ENCODE data around the gene P3H2. TPM values are rescaled to one million over a fixed set of nuclear protein-coding genes. Genes with fewer than 3 reads are reported as not detected.

The P3H2 gene
- total RNA-seq, 4 donors from 2014 or later = 0.85 to 6.8 (median 4.8) TPM

DNA sequence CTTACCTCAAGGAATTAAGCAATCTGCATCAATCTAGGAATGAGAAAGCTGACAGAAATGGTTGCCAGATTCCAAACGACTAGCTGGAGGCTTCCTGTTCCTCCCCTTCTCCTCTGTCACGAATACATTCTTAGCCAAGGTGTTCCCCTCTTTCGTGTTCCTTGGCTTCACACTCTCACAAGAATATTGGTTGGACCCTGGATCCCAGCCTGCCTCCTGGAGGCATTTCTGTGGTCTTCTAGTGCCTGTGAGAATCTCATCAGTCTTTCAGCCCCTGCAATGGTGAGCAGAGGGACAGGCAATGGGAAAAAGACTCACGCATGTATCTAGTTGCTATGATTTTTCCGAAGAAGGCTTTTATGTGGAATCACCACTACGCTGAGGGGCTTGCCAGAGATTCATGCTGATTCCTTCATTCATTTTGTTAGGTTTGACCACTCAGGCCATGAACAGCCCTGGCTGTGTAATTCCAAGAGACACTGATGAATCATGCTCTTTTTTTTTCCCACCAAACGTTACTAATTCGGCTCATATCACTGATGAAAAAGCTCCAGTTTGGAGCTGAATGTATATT lies 1.6 kb upstream of the P3H2 start:
- TF ChIP-seq, protein P1, sequence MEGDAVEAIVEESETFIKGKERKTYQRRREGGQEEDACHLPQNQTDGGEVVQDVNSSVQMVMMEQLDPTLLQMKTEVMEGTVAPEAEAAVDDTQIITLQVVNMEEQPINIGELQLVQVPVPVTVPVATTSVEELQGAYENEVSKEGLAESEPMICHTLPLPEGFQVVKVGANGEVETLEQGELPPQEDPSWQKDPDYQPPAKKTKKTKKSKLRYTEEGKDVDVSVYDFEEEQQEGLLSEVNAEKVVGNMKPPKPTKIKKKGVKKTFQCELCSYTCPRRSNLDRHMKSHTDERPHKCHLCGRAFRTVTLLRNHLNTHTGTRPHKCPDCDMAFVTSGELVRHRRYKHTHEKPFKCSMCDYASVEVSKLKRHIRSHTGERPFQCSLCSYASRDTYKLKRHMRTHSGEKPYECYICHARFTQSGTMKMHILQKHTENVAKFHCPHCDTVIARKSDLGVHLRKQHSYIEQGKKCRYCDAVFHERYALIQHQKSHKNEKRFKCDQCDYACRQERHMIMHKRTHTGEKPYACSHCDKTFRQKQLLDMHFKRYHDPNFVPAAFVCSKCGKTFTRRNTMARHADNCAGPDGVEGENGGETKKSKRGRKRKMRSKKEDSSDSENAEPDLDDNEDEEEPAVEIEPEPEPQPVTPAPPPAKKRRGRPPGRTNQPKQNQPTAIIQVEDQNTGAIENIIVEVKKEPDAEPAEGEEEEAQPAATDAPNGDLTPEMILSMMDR (IDR thresholded peaks at IDR 0.05; ENCODE audit: low read depth) = no peak

DNA sequence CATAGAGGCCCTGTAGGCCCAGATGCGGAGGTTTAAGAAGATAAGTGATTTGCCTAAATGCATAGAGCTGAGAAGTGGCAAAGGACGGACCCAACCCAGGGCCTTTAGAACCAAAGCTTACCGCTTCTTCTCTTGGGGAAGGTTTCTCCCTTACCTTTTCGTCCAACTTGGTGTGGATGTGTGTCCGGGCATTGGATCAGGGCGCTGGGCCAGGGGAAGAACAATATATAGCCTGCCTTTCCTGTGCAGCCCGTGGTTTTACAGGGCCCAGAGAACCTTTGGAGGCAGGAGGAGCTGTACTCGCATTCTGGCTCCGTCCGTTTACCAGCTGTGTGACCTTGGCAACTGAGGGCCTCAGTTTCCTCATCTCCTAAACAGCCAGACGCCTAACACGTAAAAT lies 686 bp upstream of the P3H2 start:
- TF ChIP-seq, protein P1 (IDR thresholded peaks at IDR 0.05; ENCODE audit: low read depth) = no peak

DNA sequence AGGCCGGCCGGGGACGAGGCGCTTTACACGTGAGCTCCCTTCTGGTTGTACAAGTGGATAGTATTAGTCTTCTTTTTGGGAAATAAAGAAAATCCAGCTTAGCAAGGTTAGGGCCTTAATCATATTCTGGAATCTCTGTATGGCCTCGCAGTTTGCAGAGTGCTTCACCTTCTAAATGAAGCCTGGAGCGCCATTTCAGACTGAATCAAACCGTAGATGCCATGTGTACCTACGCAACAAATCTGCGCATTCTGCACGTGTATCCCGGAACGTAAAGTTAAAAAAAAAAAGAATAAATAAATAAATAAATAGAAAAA lies 322 bp upstream of the P3H2 start:
- TF ChIP-seq, protein P1 (IDR thresholded peaks at IDR 0.05; ENCODE audit: low read depth) = no peak

DNA sequence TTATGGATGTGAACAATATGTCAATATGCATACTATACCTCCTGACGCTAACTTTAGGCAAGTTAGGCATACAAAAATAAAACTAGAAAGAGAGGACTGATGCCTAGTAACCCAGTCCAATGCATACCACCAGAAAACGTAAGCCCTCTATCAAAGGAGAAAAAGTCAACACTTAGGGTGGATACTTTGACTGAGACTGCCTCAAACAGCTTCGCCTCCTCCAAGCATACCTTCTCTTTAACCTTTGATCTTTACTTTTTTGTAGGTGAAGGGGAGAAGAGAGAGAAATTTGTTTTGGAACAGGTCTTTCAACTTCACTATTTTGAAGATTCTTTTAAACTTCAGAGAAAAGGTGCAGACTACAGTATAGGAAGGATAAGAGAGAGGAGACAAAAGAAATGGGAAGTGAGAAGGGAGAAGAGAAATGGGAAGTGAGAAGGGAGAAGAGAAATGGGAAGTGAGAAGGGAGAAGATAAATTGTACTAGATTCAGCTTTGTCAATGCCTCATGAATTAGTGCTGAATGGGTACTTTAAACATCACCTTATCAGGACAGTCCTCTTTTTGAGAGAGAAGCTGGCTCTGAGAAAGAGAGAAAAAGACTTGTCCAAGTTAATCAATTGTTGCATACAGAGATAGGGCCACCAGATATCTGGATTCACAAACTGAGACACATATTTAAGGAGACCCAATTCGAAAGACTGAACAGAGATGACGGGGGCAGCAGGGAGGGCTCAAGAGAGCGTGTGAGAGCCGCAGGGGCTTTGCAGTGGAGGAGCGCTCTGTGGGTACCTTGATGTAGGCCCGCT lies 1.0 kb downstream of the P3H2 start:
- TF ChIP-seq, protein P1 (IDR thresholded peaks at IDR 0.05; ENCODE audit: low read depth) = no peak

DNA sequence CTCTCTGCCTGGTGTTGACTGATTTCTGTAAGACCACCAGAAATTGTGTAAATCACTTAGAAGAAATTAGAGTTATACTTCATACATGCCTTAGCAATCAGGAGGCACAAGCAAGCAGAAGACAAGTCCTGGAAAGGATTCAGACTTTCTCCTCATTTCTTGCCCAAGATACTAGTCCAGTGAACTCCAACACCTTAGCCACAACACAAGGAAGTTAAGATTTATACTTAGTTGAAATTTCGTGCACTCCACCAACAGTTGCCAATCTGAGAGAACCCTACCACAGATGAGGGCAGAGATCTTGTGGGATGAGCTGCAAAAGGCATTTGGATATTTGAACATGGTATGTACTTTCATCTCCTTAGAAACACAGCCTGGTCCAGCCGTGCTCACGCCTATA lies 2.3 kb downstream of the P3H2 start:
- TF ChIP-seq, protein P1 (IDR thresholded peaks at IDR 0.05; ENCODE audit: low read depth) = no peak

DNA sequence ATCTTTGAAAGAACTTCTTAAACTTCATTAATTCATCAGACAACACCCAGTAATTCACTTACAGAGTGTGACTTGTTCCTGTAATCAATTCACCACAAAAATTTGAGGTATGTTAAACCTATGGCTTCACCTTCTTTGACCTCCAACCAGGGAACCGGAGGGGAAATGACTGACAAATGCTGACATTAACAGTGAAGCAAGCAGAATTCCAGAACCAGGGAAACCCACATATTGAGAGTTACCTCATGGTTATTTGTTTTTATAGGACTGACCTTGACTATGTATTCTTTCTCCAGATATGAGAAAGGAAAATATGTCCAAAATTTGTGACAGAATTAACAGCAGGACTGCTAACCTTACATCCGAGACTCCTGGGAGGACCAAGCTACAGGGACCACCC lies 2.7 kb downstream of the P3H2 start:
- TF ChIP-seq, protein P1 (IDR thresholded peaks at IDR 0.05; ENCODE audit: low read depth) = no peak

DNA sequence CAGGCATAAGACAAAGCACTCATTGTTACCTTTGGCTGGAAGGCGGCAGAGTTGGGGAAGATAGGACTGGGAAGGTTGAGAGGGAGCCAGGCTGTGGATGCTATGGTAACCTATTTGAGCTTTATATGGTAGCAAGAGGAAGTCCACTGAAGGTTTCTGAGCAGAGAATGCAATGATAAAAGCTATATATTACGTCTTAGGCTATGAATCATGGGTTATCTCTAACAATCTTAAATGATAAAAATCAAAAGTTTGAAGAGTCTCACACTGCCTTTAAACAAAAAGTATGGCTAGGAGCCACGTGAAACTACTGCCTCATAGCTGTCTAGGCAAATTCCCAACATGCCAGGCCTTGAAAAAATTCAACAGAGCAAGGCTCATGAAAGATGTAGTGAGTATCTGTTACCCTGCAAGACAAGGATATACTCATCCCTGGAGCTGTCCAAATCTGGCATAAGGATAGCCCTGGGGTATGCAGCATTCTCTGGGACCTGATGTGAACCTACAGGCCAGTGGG lies 4.1 kb downstream of the P3H2 start:
- TF ChIP-seq, protein P1 (IDR thresholded peaks at IDR 0.05; ENCODE audit: low read depth) = no peak

Measured in subcutaneous adipose tissue (tissue), 4 donors.